ENCODE data around the gene KDF1. TPM values are rescaled to one million over a fixed set of nuclear protein-coding genes. Genes with fewer than 3 reads are reported as not detected.

Gene KDF1
- total RNA-seq, 1 experiment from 2014 or later, result 8.8 TPM

GRCh38 chr1:27003745-27004470 is 43.6 kb upstream of the KDF1 start:
- peaks cover 25% of the 10 kb centered on the region for H3K4me1 Mint-ChIP-seq (ENCODE audit: insufficient read depth, unreplicated experiment)
- BruUV-seq (replicated peaks), result no TSS peak
- H3K9me3 Mint-ChIP-seq (ENCODE audit: unreplicated experiment), result no peaks in the 10 kb centered on the region
- H3K27ac Mint-ChIP-seq (ENCODE audit: low read depth, unreplicated experiment), result peak overlapping the region; percentile 7
- intact Hi-C loops (cut with micrococcal nuclease), result no loop called here
- no peaks in the 10 kb centered on the region for H3K27me3 Mint-ChIP-seq (ENCODE audit: insufficient read depth, unreplicated experiment)
- H3K4me3 Mint-ChIP-seq (ENCODE audit: unreplicated experiment), result no peak overlapping the region
- peaks cover 91% of the 10 kb centered on the region for H3K36me3 Mint-ChIP-seq (ENCODE audit: insufficient read depth, unreplicated experiment)
- no peak for TF ChIP-seq CTCF (IDR thresholded peaks at IDR 0.05; ENCODE audit: unreplicated experiment)
- ChIA-PET POLR2A (interaction anchor here (0.7 to 13.4 kb wide), 9 partner anchors 5 to 301 kb away, joined by 3 to 535 read pairs (median 5); partner anchors contain the start of genes TENT5B and TRNP1), CTCF (interaction anchor here (1.0 to 1.6 kb wide), 4 partner anchors 8 to 94 kb away, joined by 3 to 7 read pairs (median 4); no protein-coding TSS in a partner anchor)
- no peak for DNase-seq (ENCODE audit: unreplicated experiment)

GRCh38 chr1:27001570-27002360 is 41.5 kb upstream of the KDF1 start:
- Mint-ChIP-seq H3K27me3 (ENCODE audit: insufficient read depth, unreplicated experiment) (no peaks in the 10 kb centered on the region), H3K4me1 (ENCODE audit: insufficient read depth, unreplicated experiment) (peaks cover 34% of the 10 kb centered on the region), H3K4me3 (ENCODE audit: unreplicated experiment) (peak overlapping the region; percentile 36), H3K9me3 (ENCODE audit: unreplicated experiment) (no peaks in the 10 kb centered on the region), H3K36me3 (ENCODE audit: insufficient read depth, unreplicated experiment) (peaks cover 92% of the 10 kb centered on the region), H3K27ac (ENCODE audit: low read depth, unreplicated experiment) (peak overlapping the region; percentile 92)
- POLR2A ChIA-PET, result interaction anchor here (0.7 to 13.4 kb wide), 9 partner anchors 3 to 143 kb away, joined by 3 to 535 read pairs (median 7); partner anchors contain the start of genes KDF1, TENT5B and TRNP1
- no TSS peak for BruUV-seq (replicated peaks)
- CTCF ChIA-PET, result interaction anchor here (0.6 to 9.9 kb wide), 3 partner anchors 10 to 144 kb away, joined by 3 to 118 read pairs (median 4); partner anchors contain the start of gene TENT5B
- intact Hi-C loops (cut with micrococcal nuclease), result no loop called here
- no peak for TF ChIP-seq CTCF (IDR thresholded peaks at IDR 0.05; ENCODE audit: unreplicated experiment)
- no peak for DNase-seq (ENCODE audit: unreplicated experiment)

GRCh38 chr1:27000817-27001460 is 40.7 kb upstream of the KDF1 start:
- ChIA-PET CTCF (interaction anchor here (0.7 to 9.9 kb wide), 4 partner anchors 11 to 145 kb away, joined by 3 to 118 read pairs (median 4); partner anchors contain the start of gene TENT5B), POLR2A (interaction anchor here (0.7 to 11.3 kb wide), 10 partner anchors 8 to 107 kb away, joined by 3 to 535 read pairs (median 6); partner anchors contain the start of genes KDF1 and TENT5B)
- Mint-ChIP-seq H3K27ac (ENCODE audit: low read depth, unreplicated experiment) (peak overlapping the region; percentile 92), H3K9me3 (ENCODE audit: unreplicated experiment) (no peaks in the 10 kb centered on the region), H3K4me3 (ENCODE audit: unreplicated experiment) (peak overlapping the region; percentile 36), H3K4me1 (ENCODE audit: insufficient read depth, unreplicated experiment) (peaks cover 42% of the 10 kb centered on the region), H3K36me3 (ENCODE audit: insufficient read depth, unreplicated experiment) (peaks cover 89% of the 10 kb centered on the region), H3K27me3 (ENCODE audit: insufficient read depth, unreplicated experiment) (no peaks in the 10 kb centered on the region)
- intact Hi-C loops (cut with micrococcal nuclease), result no loop called here
- peak; percentile 47 for DNase-seq (ENCODE audit: unreplicated experiment)
- no TSS peak for BruUV-seq (replicated peaks)
- TF ChIP-seq CTCF (IDR thresholded peaks at IDR 0.05; ENCODE audit: unreplicated experiment), result no peak
